Left ventricle myocardium inferior (tissue), 1 donor: ENCODE data around the gene EPB41L2. TPM values are rescaled to one million over a fixed set of nuclear protein-coding genes. Genes with fewer than 3 reads are reported as not detected.

ENCODE experiments used
- DNase-seq: peaks from one replicate; pipeline ENCODE4 v3.0.0-alpha.2; 2020
- H3K27ac ChIP-seq: fragments of 200-600 bp; replicated peaks from 2 replicates; pipeline ENCODE4 v1.8.0; 2021
- H3K27me3 ChIP-seq: fragments of 200-600 bp; 2 replicates; pipeline ENCODE4 v1.8.0; 2021; ENCODE audit warnings: low read depth
- H3K36me3 ChIP-seq: fragments of 200-600 bp; 2 replicates; pipeline ENCODE4 v1.8.0; 2021
- H3K4me1 ChIP-seq: fragments of 200-600 bp; 2 replicates; pipeline ENCODE4 v1.8.0; 2021
- H3K4me3 ChIP-seq: fragments of 200-600 bp; 2 replicates; pipeline ENCODE4 v1.8.0; 2021; ENCODE audit warnings: mild to moderate bottlenecking, moderate library complexity
- H3K9me3 ChIP-seq: fragments of 200-600 bp; replicated peaks from 2 replicates; pipeline ENCODE4 v1.8.0; 2021
- CTCF ChIP-seq: fragments of 200-600 bp; IDR thresholded peaks from 2 replicates; pipeline ENCODE4 v1.8.0; 2021; ENCODE audit warnings: antibody characterized with exemption, mild to moderate bottlenecking, borderline replicate concordance
- intact Hi-C: fragments of 100-400 bp; cut with micrococcal nuclease; formaldehyde crosslinking; loops from one replicate; pipeline ENCODE4 v1.11.0; 2022
- long read RNA-seq: library from polyadenylated mRNA; unstranded; transcript quantifications from one replicate; pipeline ENCODE4 v2.0.0, GENCODE V29; 2021
- total RNA-seq: library from RNA; stranded (reverse); fragmentation: NEBNext Ultra II Directional; extraction: Animal tissue kit (Norgen Biotek cat#: 25700); gene quantifications from one replicate; pipeline ENCODE4 v1.2.1, GENCODE V29; 2021
- donor health status: DM: no; HTN: yes; CAD: no; lungs with severe emphysema.

EPB41L2 gene
- 70.8 TPM for total RNA-seq
- long read RNA-seq, full-length matches to known transcripts: 1 of 20 reads
- long read RNA-seq, partial matches to known transcripts: 7 of 20 reads
- long read RNA-seq, other reads (novel, unspliced or antisense): 12 of 20 reads

DNA sequence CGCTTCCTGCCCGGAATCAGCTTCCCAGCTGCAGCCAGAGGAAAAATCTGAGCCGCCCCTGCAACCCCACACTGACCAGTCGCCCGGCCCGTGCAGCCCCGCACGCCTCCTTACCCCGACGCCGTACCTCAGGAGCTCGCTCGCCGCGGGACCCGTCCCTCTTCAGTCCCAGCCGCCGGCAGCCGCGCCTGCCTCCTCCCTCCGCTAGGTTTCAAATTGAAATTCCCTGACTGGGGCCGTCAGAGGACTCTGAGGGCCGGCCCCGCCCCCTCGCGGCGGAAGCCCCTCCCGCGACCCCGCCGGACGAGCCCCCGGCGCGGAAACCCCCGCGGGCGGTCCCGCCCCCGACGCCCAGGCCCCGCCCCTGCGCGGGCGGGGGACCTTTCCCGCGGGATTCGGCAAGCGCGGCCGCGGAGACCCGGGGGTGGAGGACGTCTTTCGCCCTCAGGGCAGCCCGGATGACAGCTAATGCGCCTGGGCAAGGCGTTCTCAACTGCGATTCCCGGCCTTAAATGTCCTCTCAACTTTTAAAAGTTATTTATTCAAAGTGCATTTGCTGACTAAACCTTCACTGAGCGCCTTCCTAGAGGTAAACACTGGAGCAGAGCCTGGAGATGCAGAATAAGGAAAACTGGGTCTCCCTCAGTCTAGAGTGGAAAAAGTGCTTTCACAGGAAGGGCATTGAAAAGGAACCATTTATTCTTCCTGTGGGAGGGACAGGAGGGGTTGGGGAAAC, at the start of gene EPB41L2:
Gene EPB41L2 (minus strand): TSS at position 218 of the 736 bp plus-strand sequence. CDS start 106,760 bp downstream, outside the sequence.
- DNase-seq: peak; percentile 90
- no peaks in the 10 kb centered on the region for H3K27me3 ChIP-seq
- H3K36me3 ChIP-seq: no peaks in the 10 kb centered on the region
- intact Hi-C loops: loop anchor here (10.0 kb wide), 1 partner anchor 48 kb away; no protein-coding TSS in a partner anchor
- no peaks in the 10 kb centered on the region for H3K9me3 ChIP-seq
- peak within 1 kb of the TSS; percentile 91 for H3K27ac ChIP-seq
- H3K4me3 ChIP-seq: peak within 1 kb of the TSS; percentile 96
- peaks cover 34% of the 10 kb centered on the region for H3K4me1 ChIP-seq
- TF ChIP-seq CTCF: peak; percentile 66

DNA sequence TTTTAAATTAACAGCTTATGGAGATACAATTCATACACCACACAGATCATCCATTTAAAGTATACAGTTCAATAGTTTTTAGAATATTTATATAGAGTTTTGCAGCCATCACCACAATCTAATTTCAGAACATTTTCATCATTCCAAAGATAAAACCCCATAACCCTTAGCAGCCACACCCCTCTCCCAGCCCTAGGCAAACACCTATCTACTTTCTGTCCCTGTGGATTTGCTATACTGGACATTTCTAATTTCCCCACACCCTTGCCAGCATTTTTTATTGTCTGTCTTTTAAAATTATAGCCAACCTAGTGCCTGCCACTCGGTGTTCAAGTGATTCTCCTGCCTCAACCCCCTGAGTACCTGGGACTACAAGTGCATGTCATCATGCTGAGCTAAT, 49.2 kb upstream of the EPB41L2 start:
- Histone ChIP-seq H3K36me3 (no peaks in the 10 kb centered on the region), H3K9me3 (peaks cover 4% of the 10 kb centered on the region), H3K4me1 (no peaks in the 10 kb centered on the region), H3K27ac (no peak overlapping the region), H3K27me3 (no peaks in the 10 kb centered on the region), H3K4me3 (no peak overlapping the region)
- intact Hi-C loops: no loop called here
- no peak for DNase-seq
- TF ChIP-seq CTCF: no peak

GRCh38 chr6:131107151-131107550, 44.1 kb upstream of the EPB41L2 start:
- TF ChIP-seq CTCF: no peak
- no peak overlapping the region for H3K27ac ChIP-seq
- H3K4me3 ChIP-seq: no peak overlapping the region
- H3K36me3 ChIP-seq: no peaks in the 10 kb centered on the region
- intact Hi-C loops: no loop called here
- no peak for DNase-seq
- H3K9me3 ChIP-seq: no peaks in the 10 kb centered on the region
- no peaks in the 10 kb centered on the region for H3K4me1 ChIP-seq
- H3K27me3 ChIP-seq: no peaks in the 10 kb centered on the region

DNA sequence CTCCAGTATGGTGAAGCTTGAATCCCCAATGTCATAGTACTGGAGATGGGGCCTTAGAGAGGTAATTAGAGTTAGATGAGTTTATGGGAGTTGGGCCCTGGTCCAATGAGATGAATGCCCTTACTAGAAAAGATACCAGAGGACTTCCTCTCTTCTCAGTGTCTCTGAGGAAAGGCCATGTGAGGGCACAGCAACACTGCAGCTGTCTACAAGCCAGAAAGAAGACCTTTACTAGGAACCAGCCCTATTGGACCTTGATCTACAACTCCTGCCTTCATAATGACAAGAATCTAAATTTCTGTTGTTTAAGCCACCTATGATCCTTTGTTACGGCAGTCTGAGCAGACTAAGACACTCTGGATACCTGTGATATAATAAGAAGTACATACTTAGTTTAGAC, 40.9 kb upstream of the EPB41L2 start:
- Histone ChIP-seq H3K27ac (no peak overlapping the region), H3K4me1 (no peaks in the 10 kb centered on the region), H3K36me3 (no peaks in the 10 kb centered on the region), H3K4me3 (no peak overlapping the region), H3K27me3 (no peaks in the 10 kb centered on the region), H3K9me3 (peaks cover 9% of the 10 kb centered on the region)
- no peak for DNase-seq
- intact Hi-C loops: no loop called here
- no peak for TF ChIP-seq CTCF

- no peak for DNase-seq
- Histone ChIP-seq H3K27ac (no peak overlapping the region), H3K27me3 (no peaks in the 10 kb centered on the region), H3K4me3 (no peak overlapping the region), H3K9me3 (peaks cover 9% of the 10 kb centered on the region), H3K36me3 (no peaks in the 10 kb centered on the region), H3K4me1 (no peaks in the 10 kb centered on the region)
- intact Hi-C loops: no loop called here
- no peak for TF ChIP-seq CTCF
These were observed 40.3 kb upstream of the EPB41L2 start for GRCh38 chr6:131103296-131103695.
